ENCODE measurements around the gene GRIK1. TPM values are rescaled to one million over a fixed set of nuclear protein-coding genes. Genes with fewer than 3 reads are reported as not detected.

GRIK1 gene
- total RNA-seq, 1 donor from 2014 or later, result not detected

GRCh38 chr21:29637134-29637533 is 302.7 kb downstream of the GRIK1 start:
- H3K27me3 Mint-ChIP-seq (ENCODE audit: unreplicated experiment), result no peaks in the 10 kb centered on the region
- no peaks in the 10 kb centered on the region for H3K36me3 Mint-ChIP-seq (ENCODE audit: low read depth, unreplicated experiment)
- DNase-seq (ENCODE audit: low spot score), result no peak
- H3K9me3 Mint-ChIP-seq (ENCODE audit: unreplicated experiment), result no peaks in the 10 kb centered on the region
- H3K27ac Mint-ChIP-seq (ENCODE audit: unreplicated experiment), result no peak overlapping the region
- TF ChIP-seq CTCF (IDR thresholded peaks at IDR 0.05; ENCODE audit: unreplicated experiment), result no peak
- no peak overlapping the region for H3K4me3 Mint-ChIP-seq (ENCODE audit: unreplicated experiment)
- H3K4me1 Mint-ChIP-seq (ENCODE audit: unreplicated experiment), result peaks cover 10% of the 10 kb centered on the region

GRCh38 chr21:29634418-29634817 is 305.4 kb downstream of the GRIK1 start:
- TF ChIP-seq CTCF (IDR thresholded peaks at IDR 0.05; ENCODE audit: unreplicated experiment), result no peak
- H3K4me3 Mint-ChIP-seq (ENCODE audit: unreplicated experiment), result no peak overlapping the region
- H3K4me1 Mint-ChIP-seq (ENCODE audit: unreplicated experiment), result peaks cover 10% of the 10 kb centered on the region
- H3K27me3 Mint-ChIP-seq (ENCODE audit: unreplicated experiment), result no peaks in the 10 kb centered on the region
- H3K27ac Mint-ChIP-seq (ENCODE audit: unreplicated experiment), result no peak overlapping the region
- no peaks in the 10 kb centered on the region for H3K36me3 Mint-ChIP-seq (ENCODE audit: low read depth, unreplicated experiment)
- DNase-seq (ENCODE audit: low spot score), result no peak
- no peaks in the 10 kb centered on the region for H3K9me3 Mint-ChIP-seq (ENCODE audit: unreplicated experiment)

GRCh38 chr21:29633756-29634155 is 306.0 kb downstream of the GRIK1 start:
- no peaks in the 10 kb centered on the region for H3K9me3 Mint-ChIP-seq (ENCODE audit: unreplicated experiment)
- no peak overlapping the region for H3K27ac Mint-ChIP-seq (ENCODE audit: unreplicated experiment)
- peaks cover 3% of the 10 kb centered on the region for H3K27me3 Mint-ChIP-seq (ENCODE audit: unreplicated experiment)
- H3K4me3 Mint-ChIP-seq (ENCODE audit: unreplicated experiment), result no peak overlapping the region
- peaks cover 10% of the 10 kb centered on the region for H3K4me1 Mint-ChIP-seq (ENCODE audit: unreplicated experiment)
- no peak for DNase-seq (ENCODE audit: low spot score)
- H3K36me3 Mint-ChIP-seq (ENCODE audit: low read depth, unreplicated experiment), result no peaks in the 10 kb centered on the region
- no peak for TF ChIP-seq CTCF (IDR thresholded peaks at IDR 0.05; ENCODE audit: unreplicated experiment)

GRCh38 chr21:29630441-29630840 is 309.4 kb downstream of the GRIK1 start:
- Mint-ChIP-seq H3K27ac (ENCODE audit: unreplicated experiment) (no peak overlapping the region), H3K4me3 (ENCODE audit: unreplicated experiment) (no peak overlapping the region), H3K27me3 (ENCODE audit: unreplicated experiment) (peaks cover 3% of the 10 kb centered on the region), H3K9me3 (ENCODE audit: unreplicated experiment) (no peaks in the 10 kb centered on the region), H3K4me1 (ENCODE audit: unreplicated experiment) (peaks cover 1% of the 10 kb centered on the region), H3K36me3 (ENCODE audit: low read depth, unreplicated experiment) (no peaks in the 10 kb centered on the region)
- no peak for TF ChIP-seq CTCF (IDR thresholded peaks at IDR 0.05; ENCODE audit: unreplicated experiment)
- no peak for DNase-seq (ENCODE audit: low spot score)

- Mint-ChIP-seq H3K9me3 (ENCODE audit: unreplicated experiment) (no peaks in the 10 kb centered on the region), H3K27ac (ENCODE audit: unreplicated experiment) (no peak overlapping the region), H3K27me3 (ENCODE audit: unreplicated experiment) (peaks cover 3% of the 10 kb centered on the region), H3K4me1 (ENCODE audit: unreplicated experiment) (no peaks in the 10 kb centered on the region), H3K36me3 (ENCODE audit: low read depth, unreplicated experiment) (no peaks in the 10 kb centered on the region), H3K4me3 (ENCODE audit: unreplicated experiment) (no peak overlapping the region)
- TF ChIP-seq CTCF (IDR thresholded peaks at IDR 0.05; ENCODE audit: unreplicated experiment), result no peak
- DNase-seq (ENCODE audit: low spot score), result no peak
These were observed 311.9 kb downstream of the GRIK1 start for GRCh38 chr21:29627905-29628304.
